IPS DF 6.9 (cell line): ENCODE results near the gene NUBPL.
A peak's percentile ranks its signal among the peaks of the same experiment; 100 is the strongest.
"Not testable (repeated sequence)": the region's sequence is repeated elsewhere in the genome, so short reads cannot be mapped to it uniquely, and the experiment has no call there.

Source experiments
- DNase-seq: peaks from one replicate; pipeline ENCODE4 v3.0.0-alpha.2; 2013; ENCODE audit warnings: low read depth, low spot score
- H3K27ac ChIP-seq: one replicate; pipeline ENCODE4 v1.5.1; 2013; ENCODE audit warnings: low read length, control low read depth
- H3K27me3 ChIP-seq: 2 replicates; pipeline ENCODE4 v1.6.1; 2013; ENCODE audit warnings: mild to moderate bottlenecking, low read length; ENCODE audit not compliant: control insufficient read depth, insufficient read depth
- H3K36me3 ChIP-seq: 2 replicates; pipeline ENCODE4 v1.6.1; 2013; ENCODE audit warnings: low read length; ENCODE audit not compliant: control insufficient read depth, insufficient read depth
- H3K4me1 ChIP-seq: 2 replicates; pipeline ENCODE4 v1.6.1; 2013; ENCODE audit warnings: low read length; ENCODE audit not compliant: control insufficient read depth, insufficient read depth
- H3K4me3 ChIP-seq: 2 replicates; pipeline ENCODE4 v1.5.1; 2013; ENCODE audit warnings: mild to moderate bottlenecking, low read length
- H3K9me3 ChIP-seq: 2 replicates; pipeline ENCODE4 v1.6.1; 2013; ENCODE audit warnings: low read length, inconsistent platforms; ENCODE audit not compliant: control insufficient read depth, insufficient read depth
- WGBS: extraction: QIAGEN DNeasy Blood & Tissue Kit; methylation state at CpG from one replicate; pipeline ENCODE4 v1.1.7; 2013; ENCODE audit warnings: mixed read lengths, missing lambda C conversion rate; ENCODE audit not compliant: insufficient read length, insufficient coverage; 5-methylcytosine and 5-hydroxymethylcytosine counted together

Gene NUBPL

DNA sequence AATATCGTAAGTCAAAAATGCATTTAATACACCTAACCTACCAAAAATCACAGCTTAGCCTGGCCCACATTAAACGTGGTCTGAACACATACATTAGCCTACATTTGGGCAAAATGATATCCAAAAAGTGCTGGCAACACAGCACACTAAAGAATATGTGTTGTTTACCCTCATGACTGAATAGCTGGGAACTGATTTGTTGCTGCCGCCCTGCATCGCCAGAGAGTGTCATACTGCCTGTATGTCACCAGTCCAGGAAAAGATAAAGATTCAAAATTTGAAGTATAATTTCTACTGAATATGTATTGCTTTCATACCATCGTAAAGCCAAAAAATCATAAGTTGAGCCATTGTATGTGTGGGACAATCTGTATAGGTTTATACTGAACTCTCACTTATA is 157.8 kb downstream of the NUBPL start:
- no CpG with 5 or more reads among the region's 5 CpGs for WGBS
- DNase-seq = no peak
- no peaks in the 10 kb centered on the region for H3K27me3 ChIP-seq
- H3K9me3 ChIP-seq = no peaks in the 10 kb centered on the region
- no peak overlapping the region for H3K27ac ChIP-seq
- no peaks in the 10 kb centered on the region for H3K4me1 ChIP-seq
- no peak overlapping the region for H3K4me3 ChIP-seq
- no peaks in the 10 kb centered on the region for H3K36me3 ChIP-seq

DNA sequence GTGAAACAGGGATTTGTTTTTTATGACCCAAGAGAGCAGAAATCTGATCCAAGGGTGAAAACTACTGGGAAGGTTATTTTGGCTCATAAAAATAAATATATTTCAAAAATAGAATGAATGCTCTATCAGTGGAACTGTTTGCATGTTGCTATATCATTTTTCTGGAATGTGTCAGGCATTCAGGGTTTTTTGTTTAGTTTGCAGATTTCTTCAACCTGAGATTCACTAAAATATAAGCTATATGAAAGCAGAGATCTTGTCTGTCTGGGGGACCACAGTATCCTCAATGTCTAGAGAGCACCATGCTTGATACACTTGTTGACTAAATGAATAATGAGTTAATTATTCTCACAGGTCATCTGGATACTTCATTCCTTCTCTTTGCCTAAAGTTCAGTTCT is 165.1 kb downstream of the NUBPL start:
- Histone ChIP-seq H3K36me3 (no peaks in the 10 kb centered on the region), H3K4me1 (no peaks in the 10 kb centered on the region), H3K9me3 (no peaks in the 10 kb centered on the region; the same call in 1 of the 2 replicates), H3K27me3 (no peaks in the 10 kb centered on the region), H3K4me3 (no peak overlapping the region), H3K27ac (no peak overlapping the region)
- no peak for DNase-seq

DNA sequence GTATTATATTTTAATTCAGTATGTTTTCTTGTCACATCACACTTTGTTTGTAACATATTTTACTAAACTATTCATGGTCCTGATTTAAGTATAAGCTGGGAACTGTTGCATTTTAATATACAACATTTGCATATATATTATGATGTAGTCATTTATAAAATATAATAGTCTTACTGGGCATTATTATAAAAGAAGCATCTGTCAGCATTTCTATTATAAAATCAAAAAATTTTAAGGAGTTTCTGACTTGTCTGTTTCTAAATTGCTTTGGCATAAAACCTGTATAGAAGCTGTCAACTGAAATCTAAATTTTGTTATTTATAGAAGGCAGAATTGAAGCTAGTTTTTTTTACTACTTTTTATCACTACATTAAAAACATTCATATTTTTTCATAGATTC is 166.6 kb downstream of the NUBPL start:
- Histone ChIP-seq H3K27me3 (no peaks in the 10 kb centered on the region), H3K4me3 (no peak overlapping the region), H3K36me3 (no peaks in the 10 kb centered on the region), H3K4me1 (no peaks in the 10 kb centered on the region), H3K27ac (no peak overlapping the region), H3K9me3 (no peaks in the 10 kb centered on the region; the same call in 1 of the 2 replicates)
- no peak for DNase-seq

DNA sequence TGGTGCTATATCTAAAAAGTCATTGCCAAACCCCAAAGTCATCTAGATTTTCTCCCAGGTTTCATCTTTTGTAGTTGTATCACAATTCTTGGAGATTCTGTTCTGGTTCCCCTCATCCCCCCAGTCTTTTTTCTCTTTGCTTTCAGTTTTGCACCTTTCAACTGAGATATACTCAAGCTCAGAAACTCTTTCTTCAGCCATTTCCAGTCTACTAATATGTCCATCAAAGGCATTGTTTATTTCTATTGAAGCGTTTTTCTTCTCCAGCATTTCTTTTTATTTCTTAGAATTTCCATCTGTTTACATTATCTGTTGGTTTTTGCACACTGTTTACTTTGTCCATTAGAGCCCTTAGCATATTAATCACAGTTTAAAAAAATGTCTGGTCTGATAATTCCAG is 179.5 kb downstream of the NUBPL start:
- Histone ChIP-seq H3K27me3 (no peaks in the 10 kb centered on the region), H3K9me3 (no peaks in the 10 kb centered on the region), H3K4me3 (no peak overlapping the region), H3K27ac (no peak overlapping the region), H3K4me1 (no peaks in the 10 kb centered on the region), H3K36me3 (no peaks in the 10 kb centered on the region)
- WGBS = no CpG with 5 or more reads among the region's 1 CpG
- DNase-seq = no peak

DNA sequence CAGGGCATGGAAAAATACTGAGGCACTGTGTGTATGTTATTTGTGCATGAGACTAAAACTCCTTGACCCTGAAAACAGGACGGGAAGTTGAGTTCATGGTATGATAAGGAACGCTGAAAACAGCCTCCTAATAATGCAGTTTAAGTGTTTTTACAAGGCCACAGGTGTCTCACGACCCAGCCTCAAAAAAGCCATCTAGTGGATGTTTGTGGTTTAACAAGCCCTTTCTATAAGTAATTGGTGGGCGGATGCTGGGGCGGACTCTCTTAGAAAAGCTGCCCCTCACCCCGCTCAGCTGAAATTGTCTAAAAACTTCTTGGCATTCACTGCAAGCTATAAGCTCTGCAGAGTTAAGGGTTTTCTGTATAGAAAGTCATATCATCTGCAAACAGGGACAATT is 184.5 kb downstream of the NUBPL start:
- no peaks in the 10 kb centered on the region for H3K36me3 ChIP-seq
- H3K27ac ChIP-seq = no peak overlapping the region
- H3K4me3 ChIP-seq = no peak overlapping the region
- no CpG with 5 or more reads among the region's 6 CpGs for WGBS
- H3K27me3 ChIP-seq = no peaks in the 10 kb centered on the region
- peak; percentile 2 for DNase-seq
- no peaks in the 10 kb centered on the region for H3K9me3 ChIP-seq
- no peaks in the 10 kb centered on the region for H3K4me1 ChIP-seq

DNA sequence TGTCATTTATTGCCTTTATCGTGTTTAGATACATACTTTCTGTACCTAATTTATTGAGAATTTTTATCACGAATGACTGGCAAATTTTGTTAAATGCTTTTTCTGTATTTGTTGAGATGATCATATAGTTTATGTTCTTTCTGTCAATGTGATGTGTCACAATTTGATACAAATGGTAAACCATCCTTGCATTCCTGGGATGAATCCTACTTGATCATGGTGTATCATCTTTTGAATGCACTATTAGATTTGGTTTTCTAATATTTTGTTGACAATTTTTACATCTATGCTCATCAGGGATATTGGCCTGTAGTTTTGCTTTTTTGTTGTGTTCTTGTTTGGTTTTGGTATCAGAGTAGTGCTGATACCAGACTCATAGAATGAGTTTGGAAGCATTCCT is 185.1 kb downstream of the NUBPL start:
- Histone ChIP-seq H3K4me1 (no peaks in the 10 kb centered on the region), H3K36me3 (no peaks in the 10 kb centered on the region), H3K27me3 (no peaks in the 10 kb centered on the region), H3K4me3 (no peak overlapping the region), H3K27ac (no peak overlapping the region), H3K9me3 (no peaks in the 10 kb centered on the region)
- no CpG with 5 or more reads among the region's 2 CpGs for WGBS
- DNase-seq = no peak

DNA sequence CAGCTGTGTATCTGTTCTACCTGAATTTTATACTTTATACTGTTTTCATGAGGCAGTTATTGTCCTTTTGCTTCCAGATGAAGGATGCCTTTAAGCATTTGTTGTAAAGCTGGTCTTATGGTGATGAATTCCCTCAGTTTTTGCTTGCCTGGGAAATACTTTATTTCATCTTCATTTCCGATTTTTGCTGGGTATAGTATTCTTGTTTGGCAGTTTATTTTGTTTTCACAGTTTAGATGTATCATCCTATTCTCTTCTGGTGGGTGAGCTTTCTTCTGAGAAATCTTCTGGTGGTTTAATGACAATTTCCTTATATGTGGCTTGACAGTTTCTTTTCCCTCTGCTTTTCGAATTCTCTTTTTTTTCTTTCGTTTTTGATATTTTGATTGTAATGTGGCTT is 188.1 kb downstream of the NUBPL start:
- no peak overlapping the region for H3K4me3 ChIP-seq
- H3K36me3 ChIP-seq = no peaks in the 10 kb centered on the region
- no CpG with 5 or more reads among the region's 3 CpGs for WGBS
- H3K27ac ChIP-seq = no peak overlapping the region
- no peak for DNase-seq
- H3K9me3 ChIP-seq = no peaks in the 10 kb centered on the region
- H3K4me1 ChIP-seq = no peaks in the 10 kb centered on the region
- H3K27me3 ChIP-seq = no peaks in the 10 kb centered on the region

DNA sequence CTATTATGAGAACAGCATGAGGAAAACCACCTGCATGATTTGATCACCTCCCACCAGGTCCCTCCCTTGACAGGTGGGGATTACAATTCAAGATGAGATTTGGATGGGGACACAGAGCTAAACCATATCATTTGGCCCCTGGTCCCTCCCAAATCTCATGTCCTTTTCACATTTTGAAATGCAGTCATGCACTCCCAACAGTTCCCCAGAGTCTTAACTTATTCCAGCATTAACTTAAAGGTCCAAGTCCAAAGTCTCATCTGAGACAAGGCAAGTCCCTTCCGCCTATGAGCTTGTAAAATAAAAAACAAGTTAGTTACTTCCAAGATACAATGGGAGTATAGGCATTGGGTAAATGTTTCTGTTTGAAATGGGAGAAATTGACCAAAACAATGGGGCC is 189.8 kb downstream of the NUBPL start:
- no CpG with 5 or more reads among the region's 1 CpG for WGBS

DNA sequence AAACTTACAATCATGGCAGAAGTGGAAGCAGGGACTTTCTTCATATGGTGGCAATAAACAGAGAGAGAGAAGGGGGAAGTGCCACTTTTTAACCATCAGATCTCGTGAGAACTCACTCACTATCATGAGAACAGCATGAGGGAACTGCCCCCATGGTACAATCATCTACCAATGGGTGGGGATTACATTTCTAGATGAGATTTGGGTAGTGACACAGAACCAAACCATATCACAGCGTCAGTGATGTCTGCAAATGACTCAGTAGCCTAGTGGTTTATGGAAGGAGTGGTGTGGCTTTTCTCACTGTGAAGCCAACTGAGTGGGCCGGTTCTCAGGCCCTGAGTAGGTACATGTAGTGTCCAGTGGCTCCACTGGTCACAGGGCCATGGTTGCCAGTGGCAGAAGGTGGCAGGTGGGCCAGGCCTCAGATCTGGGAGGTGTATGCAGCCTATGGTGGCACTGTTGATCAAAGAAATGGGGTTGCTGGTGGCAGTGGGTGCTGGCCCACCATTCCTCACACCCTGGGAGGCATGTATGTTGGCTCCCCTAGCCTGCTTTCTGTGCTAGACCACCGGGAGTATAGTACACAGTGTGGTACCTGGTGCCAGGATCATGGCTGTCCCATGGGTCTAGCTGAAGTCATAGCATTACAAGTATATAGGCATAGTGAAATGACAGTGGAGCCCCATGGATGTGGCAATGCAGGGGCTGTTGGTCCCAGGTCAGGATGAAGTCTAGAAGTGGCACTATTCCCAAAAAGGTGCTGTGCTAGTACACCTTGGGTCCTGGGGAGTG is 191.9 kb downstream of the NUBPL start:
- DNase-seq = no peak
- no peak overlapping the region for H3K4me3 ChIP-seq
- H3K9me3 ChIP-seq = no peaks in the 10 kb centered on the region
- H3K27me3 ChIP-seq = no peaks in the 10 kb centered on the region
- H3K4me1 ChIP-seq = no peaks in the 10 kb centered on the region
- WGBS = no CpG with 5 or more reads among the region's 4 CpGs
- no peak overlapping the region for H3K27ac ChIP-seq
- H3K36me3 ChIP-seq = no peaks in the 10 kb centered on the region

More for the DNA sequence above, 189.8 kb downstream of the NUBPL start:
- not testable (repeated sequence) for H3K36me3 ChIP-seq, H3K27ac ChIP-seq, H3K27me3 ChIP-seq, H3K4me3 ChIP-seq, DNase-seq, H3K4me1 ChIP-seq, H3K9me3 ChIP-seq

DNA sequence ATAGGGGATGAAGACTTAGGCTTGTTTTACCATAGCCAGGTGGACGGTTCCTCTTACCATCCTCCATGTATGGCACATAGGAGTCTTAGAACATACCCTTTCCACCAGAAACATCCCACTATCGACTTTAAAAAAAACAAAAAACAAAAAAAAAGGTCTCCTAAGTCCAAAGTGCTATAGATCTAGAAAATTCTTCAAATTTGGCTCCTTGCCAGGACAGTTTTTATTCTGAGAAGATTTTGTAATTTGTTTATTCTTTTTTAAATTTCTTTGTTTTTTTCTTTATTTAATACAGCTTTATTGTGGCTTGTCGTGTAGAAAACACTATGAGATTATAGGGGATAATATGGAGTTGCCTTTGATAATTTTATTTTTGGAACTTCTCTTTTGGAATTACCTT is 197.7 kb downstream of the NUBPL start:
- no peaks in the 10 kb centered on the region for H3K27me3 ChIP-seq
- WGBS = no CpG with 5 or more reads among the region's 3 CpGs
- no peaks in the 10 kb centered on the region for H3K9me3 ChIP-seq
- H3K4me1 ChIP-seq = no peaks in the 10 kb centered on the region
- H3K36me3 ChIP-seq = no peaks in the 10 kb centered on the region
- no peak overlapping the region for H3K4me3 ChIP-seq
- H3K27ac ChIP-seq = no peak overlapping the region
- DNase-seq = no peak

DNA sequence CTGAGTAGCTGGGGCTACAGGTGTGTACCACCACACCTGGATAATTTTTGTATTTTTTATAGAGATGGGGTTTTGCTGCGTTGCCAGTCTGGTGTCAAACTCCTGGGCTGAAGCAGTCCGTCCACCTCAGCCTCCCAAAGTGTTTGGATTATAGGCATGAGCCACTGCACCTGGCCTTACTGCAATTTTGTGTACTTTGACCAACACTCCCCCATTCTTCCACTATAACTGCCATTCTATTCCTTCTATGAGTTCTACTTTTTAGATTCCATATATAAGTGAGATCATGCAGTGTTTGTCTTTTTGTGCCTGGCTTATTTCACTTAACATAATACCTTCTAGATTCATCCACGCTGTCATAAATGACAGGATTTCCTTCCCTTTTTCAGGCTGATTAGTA is 199.1 kb downstream of the NUBPL start:
- WGBS = no CpG with 5 or more reads among the region's 3 CpGs
- no peaks in the 10 kb centered on the region for H3K27me3 ChIP-seq
- no peak overlapping the region for H3K27ac ChIP-seq
- H3K36me3 ChIP-seq = no peaks in the 10 kb centered on the region
- H3K9me3 ChIP-seq = no peaks in the 10 kb centered on the region
- DNase-seq = no peak
- H3K4me1 ChIP-seq = no peaks in the 10 kb centered on the region
- no peak overlapping the region for H3K4me3 ChIP-seq
